Measurements from ENCODE around the gene ONECUT2. TPM values are rescaled to one million over a fixed set of nuclear protein-coding genes. Genes with fewer than 3 reads are reported as not detected.

The ONECUT2 gene
- total and polyA plus RNA-seq, 2 experiments from 2014 or later = 0.82 to 1.7 TPM

- TF ChIP-seq CTCF (conservative IDR thresholded peaks at IDR 0.05; ENCODE audit: low read depth in 2 of 2) = no peak
- no peak for TF ChIP-seq EZH2 (IDR thresholded peaks at IDR 0.05; ENCODE audit: low read depth, unreplicated experiment)
- no peak for TF ChIP-seq NANOG (IDR thresholded peaks at IDR 0.05; ENCODE audit: borderline replicate concordance)
- TF ChIP-seq ZNF462 (CRISPR knock-in tag; IDR thresholded peaks at IDR 0.05) = no peak
Observed at GRCh38 chr18:57505231-57505630, 70.1 kb downstream of the ONECUT2 start (continued).

GRCh38 chr18:57516056-57516455 lies 80.9 kb downstream of the ONECUT2 start:
- ATAC-seq = no peak
- H3K27me3 ChIP-seq (ENCODE audit: insufficient read depth) = no peaks in the 10 kb centered on the region
- no peak overlapping the region for H3K4me3 Mint-ChIP-seq
- no peaks in the 10 kb centered on the region for H3K36me3 ChIP-seq (ENCODE audit: insufficient read depth)
- no peak overlapping the region for H2AFZ ChIP-seq
- no peak overlapping the region for H3K27ac ChIP-seq (ENCODE audit: low read depth)
- no peaks in the 10 kb centered on the region for H3K4me1 ChIP-seq (ENCODE audit: insufficient read depth)
- H3K4me1 Mint-ChIP-seq = no peaks in the 10 kb centered on the region
- H3K9me3 Mint-ChIP-seq = no peaks in the 10 kb centered on the region
- H3K27ac Mint-ChIP-seq = no peak overlapping the region
- H3K79me2 ChIP-seq (replicated peaks; ENCODE audit: insufficient read depth) = no peaks in the 10 kb centered on the region
- no peaks in the 10 kb centered on the region for H3K36me3 Mint-ChIP-seq (ENCODE audit: low read depth)
- no peaks in the 10 kb centered on the region for H3F3A ChIP-seq (replicated peaks; ENCODE audit: low read depth)
- H3K9me2 ChIP-seq (ENCODE audit: insufficient read depth) = no peaks in the 10 kb centered on the region
- H3K4me2 ChIP-seq = no peak overlapping the region
- H4K20me1 ChIP-seq (replicated peaks; ENCODE audit: insufficient read depth) = no peaks in the 10 kb centered on the region
- H3K4me3 ChIP-seq = no peak overlapping the region
- DNase-seq (ENCODE audit: low spot score) = no peak
- no peaks in the 10 kb centered on the region for H3K27me3 Mint-ChIP-seq (ENCODE audit: insufficient read depth, low read depth, poor library complexity)
- TF ChIP-seq CREB1 (CRISPR knock-in tag; IDR thresholded peaks at IDR 0.05; ENCODE audit: low read depth) = no peak
- TF ChIP-seq POLR2AphosphoS5 (IDR thresholded peaks at IDR 0.05; ENCODE audit: low read depth) = no peak
- no peak for TF ChIP-seq EZH2phosphoT487 (IDR thresholded peaks at IDR 0.05; ENCODE audit: unreplicated experiment)
- no peak for TF ChIP-seq REST (IDR thresholded peaks at IDR 0.05; ENCODE audit: unreplicated experiment)
- TF ChIP-seq ZNF331 (CRISPR knock-in tag; IDR thresholded peaks at IDR 0.05; ENCODE audit: low read depth) = no peak
- TF ChIP-seq ETS1 (IDR thresholded peaks at IDR 0.05) = no peak
- TF ChIP-seq ZNF114 (CRISPR knock-in tag; IDR thresholded peaks at IDR 0.05) = no peak
